PC-3 (cell line): Measurements from ENCODE around the gene PITRM1. TPM values are rescaled to one million over a fixed set of nuclear protein-coding genes. Genes with fewer than 3 reads are reported as not detected.

Source experiments
- ATAC-seq: fragments of 200-7000 bp; cut with Tn5 transposase; 2 replicates; pipeline ENCODE4 v1.9.1; 2020; ENCODE audit warnings: mild to moderate bottlenecking, moderate library complexity
- BruUV-seq: library from RNA; stranded (reverse); fragments of 400-500 nt; replicated peaks from 2 replicates; lab custom pipeline; 2021; lab: Mats Ljungman, UMichigan
- CTCF ChIA-PET: fragments of 300-600 bp; sonication (Branson Sonifier 250); formaldehyde crosslinking; loops from one replicate; lab custom pipeline; 2022; ENCODE audit warnings: antibody characterized with exemption; lab: Charles Lee
- POLR2A ChIA-PET: fragments of 300-600 bp; sonication (Branson Sonifier 250); formaldehyde crosslinking; loops from one replicate; lab custom pipeline; 2022; ENCODE audit warnings: antibody characterized with exemption; ENCODE audit not compliant: unreplicated experiment; lab: Charles Lee
- DNase-seq: peaks from one replicate; pipeline ENCODE4 v3.0.0-alpha.2; 2015
- H2AFZ ChIP-seq: fragments of 300-600 bp; sonication (generic); 2 replicates; pipeline ENCODE4 v1.6.0; 2016; ENCODE audit warnings: antibody characterized with exemption, low read length
- H3F3A ChIP-seq: fragments of 300-600 bp; sonication (generic); one replicate; pipeline ENCODE4 v1.6.0; 2017; ENCODE audit warnings: antibody characterized with exemption, low read length, control low read depth, mild to moderate bottlenecking; ENCODE audit not compliant: unreplicated experiment
- H3K27ac ChIP-seq: fragments of 300-600 bp; sonication (generic); 2 replicates; pipeline ENCODE4 v1.5.1; 2016; ENCODE audit warnings: mild to moderate bottlenecking, low read length
- H3K27me3 ChIP-seq: fragments of 300-600 bp; sonication (generic); 2 replicates; pipeline ENCODE4 v1.6.1; 2016; ENCODE audit warnings: low read length, mixed read lengths
- H3K36me3 ChIP-seq: fragments of 300-600 bp; sonication (generic); 2 replicates; pipeline ENCODE4 v1.6.1; 2016; ENCODE audit warnings: low read depth, mixed run types, low read length, mixed read lengths
- H3K4me1 ChIP-seq: fragments of 300-600 bp; sonication (generic); 2 replicates; pipeline ENCODE4 v1.5.1; 2016; ENCODE audit warnings: low read length; ENCODE audit not compliant: insufficient read depth
- H3K4me2 ChIP-seq: fragments of 300-600 bp; sonication (generic); 2 replicates; pipeline ENCODE4 v1.6.0; 2016; ENCODE audit warnings: low read length
- H3K4me3 ChIP-seq: fragments of 300-600 bp; sonication (generic); 2 replicates; pipeline ENCODE4 v1.5.1; 2016; ENCODE audit warnings: mild to moderate bottlenecking, low read length, mixed read lengths
- H3K79me2 ChIP-seq: fragments of 300-600 bp; sonication (generic); 2 replicates; pipeline ENCODE4 v1.6.1; 2017; ENCODE audit warnings: low read length, mixed read lengths
- H3K9ac ChIP-seq: fragments of 300-600 bp; sonication (generic); 2 replicates; pipeline ENCODE4 v1.6.0; 2016; ENCODE audit warnings: mild to moderate bottlenecking, low read length
- H3K9me2 ChIP-seq: fragments of 300-600 bp; sonication (generic); replicated peaks from 2 replicates; pipeline ENCODE4 v1.6.1; 2016; ENCODE audit warnings: mixed run types, low read length, mixed read lengths
- H3K9me3 ChIP-seq: fragments of 300-600 bp; sonication (generic); 2 replicates; pipeline ENCODE4 v1.6.1; 2016; ENCODE audit warnings: low read length, mixed read lengths
- H4K20me1 ChIP-seq: fragments of 300-600 bp; sonication (generic); 2 replicates; pipeline ENCODE4 v1.6.1; 2016; ENCODE audit warnings: low read length, mixed read lengths
- CTCF ChIP-seq: fragments of 300-600 bp; sonication (generic); conservative IDR thresholded peaks from 2 replicates; pipeline ENCODE4 v1.5.1; 2017; ENCODE audit warnings: antibody characterized with exemption, low read depth, mild to moderate bottlenecking, low read length
- EZH2 ChIP-seq: fragments of 300-600 bp; sonication (generic); IDR thresholded peaks from one replicate; pipeline ENCODE4 v1.6.1; 2017; ENCODE audit warnings: antibody characterized with exemption, mild to moderate bottlenecking, low read length; ENCODE audit not compliant: unreplicated experiment
- EZH2phosphoT487 ChIP-seq: fragments of 300-600 bp; sonication (generic); IDR thresholded peaks from 2 replicates; pipeline ENCODE4 v1.6.1; 2018; ENCODE audit warnings: mild to moderate bottlenecking, antibody characterized with exemption, low read length, borderline replicate concordance
- intact Hi-C: fragments of 100-400 bp; cut with micrococcal nuclease; formaldehyde crosslinking; loops from 2 replicates; pipeline ENCODE4 v1.9.0; 2023
- total RNA-seq: library from RNA; depleted of rRNA; stranded (reverse); fragments of >200 nt; gene quantifications from 2 replicates; pipeline ENCODE4 v1.2.3, GENCODE V29; 2014

PITRM1 gene
- total RNA-seq, 1 experiment from 2014 or later: 73.2 TPM

- no peak overlapping the region for H3K27ac ChIP-seq
- no peak for TF ChIP-seq EZH2phosphoT487
- no peak for TF ChIP-seq EZH2
- TF ChIP-seq CTCF: no peak
- no peak for DNase-seq
- no peak for ATAC-seq
- peaks cover 15% of the 10 kb centered on the region for H3K4me1 ChIP-seq
- no peaks in the 10 kb centered on the region for H3F3A ChIP-seq
- intact Hi-C loops: loop anchor here (5.0 to 10.0 kb wide), 4 partner anchors 272 to 1460 kb away; no protein-coding TSS in a partner anchor
- H3K9me2 ChIP-seq: no peaks in the 10 kb centered on the region
- no peak overlapping the region for H3K4me3 ChIP-seq
- H3K9me3 ChIP-seq: no peaks in the 10 kb centered on the region
- no peak overlapping the region for H3K4me2 ChIP-seq
- no peaks in the 10 kb centered on the region for H3K36me3 ChIP-seq
- BruUV-seq: no TSS peak
- H3K9ac ChIP-seq: no peak overlapping the region
- POLR2A ChIA-PET: no interaction called here
- no peaks in the 10 kb centered on the region for H4K20me1 ChIP-seq
- no peaks in the 10 kb centered on the region for H3K27me3 ChIP-seq
- H3K79me2 ChIP-seq: no peaks in the 10 kb centered on the region
- CTCF ChIA-PET: no interaction called here
- H2AFZ ChIP-seq: no peak overlapping the region
Observed at GRCh38 chr10:3194871-3195270, 22.3 kb upstream of the PITRM1 start.

- Histone ChIP-seq H3F3A (no peaks in the 10 kb centered on the region), H3K4me3 (no peak overlapping the region), H3K9me3 (no peaks in the 10 kb centered on the region), H3K36me3 (no peaks in the 10 kb centered on the region), H3K27me3 (no peaks in the 10 kb centered on the region), H3K4me2 (no peak overlapping the region), H2AFZ (peak overlapping the region; percentile 73; the same call in 1 of the 2 replicates), H3K4me1 (peaks cover 15% of the 10 kb centered on the region), H3K9me2 (no peaks in the 10 kb centered on the region), H3K9ac (no peak overlapping the region; the same call in 1 of the 2 replicates), H3K27ac (0 out of 2 replicates have a peak overlapping the region, but pooled peaks have one; percentile 63), H4K20me1 (no peaks in the 10 kb centered on the region), H3K79me2 (no peaks in the 10 kb centered on the region)
- ATAC-seq (no peak), DNase-seq (no peak)
- no TSS peak for BruUV-seq
- TF ChIP-seq EZH2phosphoT487 (no peak), EZH2 (no peak), CTCF (no peak)
- ChIA-PET CTCF (interaction anchor here (0.6 to 1.3 kb wide), 4 partner anchors 94 to 987 kb away, joined by 3 to 7 read pairs (median 4); no protein-coding TSS in a partner anchor), POLR2A (interaction anchor here (0.6 kb wide), 1 partner anchor 589 kb away, joined by 3 read pairs; no protein-coding TSS in a partner anchor)
- intact Hi-C loops: loop anchor here (10.0 kb wide), 2 partner anchors 871 to 1461 kb away; no protein-coding TSS in a partner anchor
Observed at GRCh38 chr10:3193751-3194150, 21.2 kb upstream of the PITRM1 start.
